ENCODE measurements around the gene SRRM3.

SRRM3 gene

GRCh38 chr7:76300166-76300731 is 98.6 kb downstream of the SRRM3 start:
- H3K4me2 ChIP-seq (ENCODE audit: low read length): no peak overlapping the region
- peaks cover 28% of the 10 kb centered on the region for H3K4me1 ChIP-seq (ENCODE audit: control insufficient read depth, low read length)
- no peaks in the 10 kb centered on the region for H3K79me2 ChIP-seq (ENCODE audit: control insufficient read depth, low read length)
- TF ChIP-seq EZH2phosphoT487 (IDR thresholded peaks at IDR 0.05; ENCODE audit: borderline replicate concordance, low read length) (no peak), CTCF (IDR thresholded peaks at IDR 0.05; ENCODE audit: low read depth, low read length, poor library complexity, severe bottlenecking) (no peak)
- no peaks in the 10 kb centered on the region for H3K36me3 ChIP-seq (ENCODE audit: control insufficient read depth, low read length)
- peaks cover 11% of the 10 kb centered on the region for H3F3A ChIP-seq (ENCODE audit: control insufficient read depth, insufficient read depth)
- H3K4me3 ChIP-seq (ENCODE audit: low read length): no peak overlapping the region
- no peaks in the 10 kb centered on the region for H3K9me2 ChIP-seq (replicated peaks; ENCODE audit: control insufficient read depth, low read length)
- no peak overlapping the region for H3K27ac ChIP-seq (ENCODE audit: low read depth, low read length)
- H3K9me3 ChIP-seq (ENCODE audit: control insufficient read depth, insufficient read depth, low read length): no peaks in the 10 kb centered on the region
- H3K27me3 ChIP-seq (ENCODE audit: control insufficient read depth, low read length): peaks cover 42% of the 10 kb centered on the region
- H4K20me1 ChIP-seq (ENCODE audit: control insufficient read depth, insufficient read depth, low read depth, low read length): no peaks in the 10 kb centered on the region

- H4K20me1 ChIP-seq (ENCODE audit: control insufficient read depth, insufficient read depth, low read depth, low read length): no peaks in the 10 kb centered on the region
- H3K27me3 ChIP-seq (ENCODE audit: control insufficient read depth, low read length): peaks cover 42% of the 10 kb centered on the region
- H3K9me2 ChIP-seq (replicated peaks; ENCODE audit: control insufficient read depth, low read length): no peaks in the 10 kb centered on the region
- H3K4me3 ChIP-seq (ENCODE audit: low read length): no peak overlapping the region
- H3K27ac ChIP-seq (ENCODE audit: low read depth, low read length): no peak overlapping the region
- H3K79me2 ChIP-seq (ENCODE audit: control insufficient read depth, low read length): no peaks in the 10 kb centered on the region
- no peaks in the 10 kb centered on the region for H3K36me3 ChIP-seq (ENCODE audit: control insufficient read depth, low read length)
- TF ChIP-seq EZH2phosphoT487 (IDR thresholded peaks at IDR 0.05; ENCODE audit: borderline replicate concordance, low read length): no peak
- no peak for TF ChIP-seq CTCF (IDR thresholded peaks at IDR 0.05; ENCODE audit: low read depth, low read length, poor library complexity, severe bottlenecking)
- H3K4me2 ChIP-seq (ENCODE audit: low read length): no peak overlapping the region
- H3K4me1 ChIP-seq (ENCODE audit: control insufficient read depth, low read length): peaks cover 28% of the 10 kb centered on the region
- H3F3A ChIP-seq (ENCODE audit: control insufficient read depth, insufficient read depth): peaks cover 11% of the 10 kb centered on the region
- no peaks in the 10 kb centered on the region for H3K9me3 ChIP-seq (ENCODE audit: control insufficient read depth, insufficient read depth, low read length)
These were observed 99.3 kb downstream of the SRRM3 start for GRCh38 chr7:76301000-76301399.

- no peaks in the 10 kb centered on the region for H3K9me3 ChIP-seq (ENCODE audit: control insufficient read depth, insufficient read depth, low read length)
- no peaks in the 10 kb centered on the region for H3K36me3 ChIP-seq (ENCODE audit: control insufficient read depth, low read length)
- no peaks in the 10 kb centered on the region for H3K79me2 ChIP-seq (ENCODE audit: control insufficient read depth, low read length)
- no peak within 1 kb of the TSS for H3K27ac ChIP-seq (ENCODE audit: low read depth, low read length)
- H4K20me1 ChIP-seq (ENCODE audit: control insufficient read depth, insufficient read depth, low read depth, low read length): no peaks in the 10 kb centered on the region
- TF ChIP-seq EZH2phosphoT487 (IDR thresholded peaks at IDR 0.05; ENCODE audit: borderline replicate concordance, low read length): 0 out of 2 replicates have a peak, but pooled peaks have one; percentile 54
- no peak for TF ChIP-seq CTCF (IDR thresholded peaks at IDR 0.05; ENCODE audit: low read depth, low read length, poor library complexity, severe bottlenecking)
- H3K4me1 ChIP-seq (ENCODE audit: control insufficient read depth, low read length): peaks cover 28% of the 10 kb centered on the region
- H3K27me3 ChIP-seq (ENCODE audit: control insufficient read depth, low read length): peaks cover 33% of the 10 kb centered on the region
- H3F3A ChIP-seq (ENCODE audit: control insufficient read depth, insufficient read depth): peaks cover 11% of the 10 kb centered on the region
- H3K4me3 ChIP-seq (ENCODE audit: low read length): peak within 1 kb of the TSS; percentile 66
- no peaks in the 10 kb centered on the region for H3K9me2 ChIP-seq (replicated peaks; ENCODE audit: control insufficient read depth, low read length)
- H3K4me2 ChIP-seq (ENCODE audit: low read length): peak within 1 kb of the TSS; percentile 85
These were observed 100.9 kb downstream of the SRRM3 start, which contains the start of gene HSPB1 for GRCh38 chr7:76302347-76303201. Gene HSPB1 (plus strand): TSS chr7:76302673. CDS start chr7:76302713, 40 bp downstream.
